GM18511 (cell line): ENCODE results near the gene S1PR1.
"Not testable (repeated sequence)": the region's sequence is repeated elsewhere in the genome, so short reads cannot be mapped to it uniquely, and the experiment has no call there.

Experiments
- ATAC-seq: cut with Tn5 transposase; IDR thresholded peaks from one replicate; pipeline ENCODE4 v1.9.1; 2021; ENCODE audit warnings: mild to moderate bottlenecking, moderate library complexity; ENCODE audit not compliant: unreplicated experiment

Gene S1PR1

GRCh38 chr1:101236516-101237228 lies at the start of gene S1PR1:
S1PR1 (plus strand) TSS chr1:101237019; CDS start chr1:101238985, 1,966 bp downstream.
- peak; percentile 32 for ATAC-seq

GRCh38 chr1:101187297-101187696 lies 49.5 kb upstream of the S1PR1 start:
- ATAC-seq: no peak

- ATAC-seq: no peak
These were observed 48.5 kb upstream of the S1PR1 start for GRCh38 chr1:101188331-101188730.

- ATAC-seq: not testable (repeated sequence)
These were observed 47.9 kb upstream of the S1PR1 start for GRCh38 chr1:101188968-101189367.

DNA sequence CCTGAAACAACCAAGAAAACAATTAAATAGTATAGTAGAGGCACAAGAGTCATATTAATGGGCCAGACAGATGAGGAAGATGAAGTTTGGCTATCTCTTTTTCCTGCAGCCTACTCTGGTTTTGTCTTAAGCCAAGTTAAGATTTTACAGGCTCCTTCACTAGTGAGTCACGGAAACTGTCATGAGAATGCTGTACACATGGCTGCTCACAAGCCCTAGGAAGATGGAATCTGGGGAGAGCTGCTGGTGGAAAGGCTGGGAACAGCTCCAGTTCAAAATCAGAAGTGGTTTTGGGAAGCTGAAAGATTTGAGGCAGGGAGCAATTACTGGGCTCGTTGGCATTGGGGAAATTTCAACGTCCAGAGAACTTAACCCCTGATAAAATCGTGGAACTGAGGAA lies 46.4 kb upstream of the S1PR1 start:
- no peak for ATAC-seq

DNA sequence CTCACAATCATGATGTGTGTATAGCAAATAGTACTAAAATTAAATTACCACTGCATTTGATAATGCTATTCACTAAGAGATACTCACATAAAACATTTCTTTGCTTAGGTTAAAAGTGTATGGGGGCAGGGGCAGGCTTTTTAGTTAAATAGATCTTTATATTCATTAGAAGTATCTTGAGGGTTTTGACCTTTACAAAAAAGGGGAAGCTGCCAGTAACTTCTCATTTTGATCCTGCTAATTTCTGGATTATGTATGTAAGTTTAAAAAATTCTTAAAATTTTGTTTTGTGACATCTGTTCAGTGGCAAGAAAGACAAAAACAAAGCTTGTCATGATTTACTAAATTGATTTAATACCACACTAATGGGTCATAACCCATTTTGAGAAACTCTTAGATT lies 45.8 kb upstream of the S1PR1 start:
- ATAC-seq: no peak

GRCh38 chr1:101193733-101194169 lies 43.1 kb upstream of the S1PR1 start:
- ATAC-seq: no peak

DNA sequence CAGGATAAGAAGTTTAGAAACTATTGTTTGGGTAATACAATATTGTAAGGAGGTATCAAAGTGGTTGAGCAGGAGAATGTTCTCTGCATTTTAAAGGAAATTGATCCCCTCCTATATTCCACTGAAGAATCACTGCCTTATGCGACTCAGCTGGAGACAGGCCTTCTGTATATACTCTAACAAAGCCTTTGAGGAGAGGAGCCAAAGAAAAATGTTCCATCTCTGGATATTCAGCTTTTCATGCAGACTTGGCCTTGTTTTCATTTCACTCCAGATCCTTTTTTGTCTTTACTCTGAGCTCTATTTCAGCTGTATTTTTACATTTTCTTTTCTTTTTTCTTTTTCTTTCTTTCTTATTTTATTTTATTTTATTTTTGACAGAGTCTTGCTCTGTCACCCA lies 42.1 kb upstream of the S1PR1 start:
- no peak for ATAC-seq

DNA sequence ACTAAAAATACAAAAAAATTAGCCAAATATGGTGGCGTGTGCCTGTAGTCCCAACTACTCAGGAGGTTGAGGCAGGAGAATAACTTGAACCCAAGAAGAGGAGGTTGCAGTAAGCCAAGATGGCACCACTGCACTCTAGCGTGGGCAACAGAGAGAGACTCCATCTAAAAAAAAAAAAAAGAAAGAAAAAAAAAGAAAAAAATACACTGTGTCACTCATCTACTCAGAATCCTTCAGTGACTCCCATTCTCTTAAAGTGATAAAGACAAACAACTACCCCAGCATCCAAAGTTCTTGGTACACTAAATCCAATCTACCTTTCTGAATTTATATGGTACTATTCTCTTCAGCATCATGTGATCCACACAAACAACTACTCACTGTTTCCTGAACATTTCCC lies 40.2 kb upstream of the S1PR1 start:
- ATAC-seq: no peak

GRCh38 chr1:101198842-101199636 lies 37.8 kb upstream of the S1PR1 start:
- ATAC-seq: peak; percentile 99

- no peak for ATAC-seq
These were observed 37.2 kb upstream of the S1PR1 start for GRCh38 chr1:101199637-101199982.

DNA sequence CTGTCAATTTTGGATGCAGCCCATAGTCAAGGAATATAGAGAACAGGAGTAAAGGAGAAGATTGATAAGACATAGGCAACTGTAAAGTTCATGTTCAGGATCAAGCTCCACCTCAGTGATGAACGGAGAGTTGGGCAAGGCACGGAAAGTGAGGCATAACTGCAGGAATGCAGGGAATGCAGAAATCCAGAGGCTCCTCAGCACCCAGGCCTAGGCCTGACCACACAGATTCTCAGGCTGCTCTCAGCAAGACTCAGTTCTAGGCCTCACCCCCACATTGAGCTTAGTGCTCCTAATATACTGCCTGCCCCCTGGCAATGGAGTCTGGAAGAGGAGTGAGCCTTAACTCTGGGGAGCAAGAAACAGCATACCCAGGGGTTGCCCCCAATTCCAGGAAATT lies 36.3 kb upstream of the S1PR1 start:
- ATAC-seq: no peak

DNA sequence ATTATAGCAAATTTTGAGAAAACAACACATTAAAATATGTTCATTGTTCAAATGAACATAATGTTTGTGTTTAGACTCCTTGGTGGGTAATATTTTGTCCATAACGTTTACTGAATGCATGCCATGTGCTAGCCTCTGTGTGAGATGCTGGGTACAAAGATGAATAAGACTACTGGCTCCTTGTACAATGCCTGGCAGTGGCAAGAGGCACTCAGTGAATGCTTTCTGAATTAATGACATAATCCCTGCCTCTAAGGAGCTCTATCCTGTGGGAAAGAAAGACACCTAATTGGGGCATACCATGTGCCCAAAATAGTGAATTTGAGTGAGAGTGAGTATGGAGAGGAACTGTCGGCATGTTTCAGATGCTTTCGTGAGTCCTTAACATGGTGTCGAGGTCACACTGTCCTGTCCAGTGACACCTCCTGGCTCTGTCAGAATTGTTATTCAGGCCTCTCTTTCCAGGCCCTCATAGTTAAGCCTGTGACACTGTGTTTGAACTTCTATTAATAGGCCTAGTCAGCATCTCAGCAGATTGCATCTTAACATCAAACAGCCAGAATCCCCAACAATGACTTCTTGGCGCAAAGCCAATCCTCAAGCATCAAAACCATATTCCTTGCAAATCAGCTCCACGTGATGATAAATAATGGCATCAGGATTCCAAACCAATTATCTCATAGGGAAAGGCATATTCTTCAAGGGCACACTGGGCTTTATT lies 32.8 kb upstream of the S1PR1 start:
- ATAC-seq: no peak

GRCh38 chr1:101205457-101205856 lies 31.4 kb upstream of the S1PR1 start:
- ATAC-seq: no peak

DNA sequence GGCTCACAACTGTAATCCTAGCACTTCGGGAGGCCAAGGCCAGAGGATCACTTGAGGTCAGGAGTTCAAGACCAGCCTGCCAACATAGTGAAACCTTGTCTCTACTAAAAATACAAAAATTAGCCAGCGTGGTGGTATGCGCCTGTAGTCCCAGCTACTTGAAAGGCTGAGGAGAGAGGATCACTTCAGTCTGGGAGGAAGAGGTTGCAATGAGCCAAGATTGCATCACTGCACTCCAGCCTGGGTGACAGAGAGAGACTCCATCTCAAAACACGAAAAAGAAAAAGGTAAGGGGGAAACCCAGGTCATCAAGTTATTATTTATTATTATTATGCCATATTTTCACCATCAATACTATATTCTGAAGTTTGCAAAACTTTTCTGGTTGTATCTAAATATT lies 30.7 kb upstream of the S1PR1 start:
- not testable (repeated sequence) for ATAC-seq

- ATAC-seq: not testable (repeated sequence)
These were observed 29.5 kb upstream of the S1PR1 start for GRCh38 chr1:101207271-101207670.

DNA sequence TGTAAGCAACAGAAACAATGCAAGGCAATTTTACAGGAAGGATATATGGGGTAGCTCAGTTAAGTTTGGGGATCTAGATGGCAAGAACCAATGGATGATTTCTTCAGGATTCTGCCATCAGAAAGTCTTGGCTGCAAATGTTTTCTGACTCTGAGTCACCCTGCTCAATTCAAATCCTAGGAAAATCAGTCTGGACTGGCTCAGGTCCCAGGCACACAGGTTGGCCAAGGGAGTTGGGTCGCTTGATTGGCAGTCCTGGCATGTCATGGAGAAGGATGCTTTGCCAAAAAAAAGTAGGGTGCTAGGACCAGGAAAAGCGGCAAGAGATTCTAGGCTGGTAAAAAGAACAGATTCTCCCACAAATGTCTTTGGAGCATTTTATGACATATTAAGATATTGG lies 28.9 kb upstream of the S1PR1 start:
- no peak for ATAC-seq

- no peak for ATAC-seq
These were observed 21.3 kb upstream of the S1PR1 start for GRCh38 chr1:101215363-101216011.

GRCh38 chr1:101216623-101217022 lies 20.2 kb upstream of the S1PR1 start:
- ATAC-seq: no peak

- no peak for ATAC-seq
These were observed 19.7 kb upstream of the S1PR1 start for GRCh38 chr1:101217148-101217547.

GRCh38 chr1:101218968-101219367 lies 17.9 kb upstream of the S1PR1 start:
- ATAC-seq: not testable (repeated sequence)
